ENCODE results near the gene MTO1.
A peak's percentile ranks its signal among the peaks of the same experiment; 100 is the strongest.
"Not testable (repeated sequence)": the region's sequence is repeated elsewhere in the genome, so short reads cannot be mapped to it uniquely, and the experiment has no call there.

MTO1 gene

GRCh38 chr6:73504160-73504559 lies 42.6 kb downstream of the MTO1 start:
- no peak for DNase-seq

GRCh38 chr6:73505142-73505541 lies 43.6 kb downstream of the MTO1 start:
- DNase-seq, result no peak

GRCh38 chr6:73505705-73506104 lies 44.2 kb downstream of the MTO1 start:
- DNase-seq, result not testable (repeated sequence)

- DNase-seq, result no peak
Observed at GRCh38 chr6:73506246-73506645, 44.7 kb downstream of the MTO1 start.

GRCh38 chr6:73508776-73509175 lies 47.2 kb downstream of the MTO1 start:
- no peak for DNase-seq

- no peak for DNase-seq
Observed at GRCh38 chr6:73509851-73510250, 48.3 kb downstream of the MTO1 start.

- DNase-seq, result no peak
Observed at GRCh38 chr6:73511796-73512195, 50.3 kb downstream of the MTO1 start.

GRCh38 chr6:73513496-73513854 lies 51.9 kb downstream of the MTO1 start:
- no peak for DNase-seq

- no peak for DNase-seq
Observed at GRCh38 chr6:73514746-73515110, 53.2 kb downstream of the MTO1 start.

GRCh38 chr6:73515204-73515655 lies 53.7 kb downstream of the MTO1 start:
- no peak for DNase-seq

- DNase-seq, result no peak
Observed at GRCh38 chr6:73516514-73517489, 55.3 kb downstream of the MTO1 start.

- DNase-seq, result not testable (repeated sequence)
Observed at GRCh38 chr6:73518100-73518981, 56.8 kb downstream of the MTO1 start.

GRCh38 chr6:73518982-73519881 lies 57.7 kb downstream of the MTO1 start:
- DNase-seq, result not testable (repeated sequence)

GRCh38 chr6:73519926-73520687 lies 58.6 kb downstream of the MTO1 start:
- peak; percentile 50 for DNase-seq

- DNase-seq, result peak; percentile 99
Observed at GRCh38 chr6:73520688-73521350, 59.3 kb downstream of the MTO1 start, which contains the start of gene EEF1A1. EEF1A1 (minus strand) TSS chr6:73521032; CDS start chr6:73520026, 1,006 bp downstream.

GRCh38 chr6:73521351-73521985 lies 59.9 kb downstream of the MTO1 start:
- peak in 1 of 2 experiments; percentile 78 for DNase-seq

- peak in 1 of 2 experiments; percentile 16 for DNase-seq
Observed at GRCh38 chr6:73523434-73524123, 62.0 kb downstream of the MTO1 start.

- no peak for DNase-seq
Observed at GRCh38 chr6:73525546-73526330, 64.2 kb downstream of the MTO1 start.

- DNase-seq, result no peak
Observed at GRCh38 chr6:73528897-73529296, 67.4 kb downstream of the MTO1 start.
